Stimulated activated CD8-positive, alpha-beta memory T cell treated with anti-CD3 and anti-CD28 coated beads, Interleukin-15, amount 100 ng/mL, for 4 hours (primary cell): Measurements from ENCODE around the gene NBPF6.
"Not testable (repeated sequence)": the region's sequence is repeated elsewhere in the genome, so short reads cannot be mapped to it uniquely, and the experiment has no call there.

Experiments
- DNase-seq, 2 donors: peaks; one replicate each; pipeline ENCODE4 v3.0.0-alpha.2; 2020; ENCODE audit warnings: low read depth in 2 of 2

NBPF6 gene, protein sequence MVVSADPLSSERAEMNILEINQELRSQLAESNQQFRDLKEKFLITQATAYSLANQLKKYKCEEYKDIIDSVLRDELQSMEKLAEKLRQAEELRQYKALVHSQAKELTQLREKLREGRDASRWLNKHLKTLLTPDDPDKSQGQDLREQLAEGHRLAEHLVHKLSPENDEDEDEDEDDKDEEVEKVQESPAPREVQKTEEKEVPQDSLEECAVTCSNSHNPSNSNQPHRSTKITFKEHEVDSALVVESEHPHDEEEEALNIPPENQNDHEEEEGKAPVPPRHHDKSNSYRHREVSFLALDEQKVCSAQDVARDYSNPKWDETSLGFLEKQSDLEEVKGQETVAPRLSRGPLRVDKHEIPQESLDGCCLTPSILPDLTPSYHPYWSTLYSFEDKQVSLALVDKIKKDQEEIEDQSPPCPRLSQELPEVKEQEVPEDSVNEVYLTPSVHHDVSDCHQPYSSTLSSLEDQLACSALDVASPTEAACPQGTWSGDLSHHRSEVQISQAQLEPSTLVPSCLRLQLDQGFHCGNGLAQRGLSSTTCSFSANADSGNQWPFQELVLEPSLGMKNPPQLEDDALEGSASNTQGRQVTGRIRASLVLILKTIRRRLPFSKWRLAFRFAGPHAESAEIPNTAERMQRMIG

DNA sequence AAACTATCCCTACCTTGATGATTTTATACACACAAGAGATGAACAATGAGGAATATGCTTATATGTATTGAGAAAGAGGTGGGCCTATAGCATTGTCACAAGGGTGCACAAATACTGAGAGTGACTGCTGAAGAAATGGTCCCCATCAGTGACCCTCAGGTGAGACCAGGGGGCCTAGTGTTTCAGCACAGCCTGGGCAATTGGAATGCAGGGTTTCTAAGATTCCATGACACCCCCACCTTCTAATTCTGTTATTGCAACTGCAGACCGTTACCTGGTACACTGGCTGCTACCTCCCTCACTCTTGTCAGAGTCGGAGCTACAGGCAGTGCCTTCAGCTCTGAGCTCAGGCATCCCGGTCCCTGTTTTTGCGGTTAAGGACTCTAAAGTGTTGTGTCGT is at the start of gene NBPF6:
NBPF6 (plus strand) TSS at position 301 of the 400 bp plus-strand sequence. CDS start 259 bp downstream, outside the sequence.
- not testable (repeated sequence) for DNase-seq

DNA sequence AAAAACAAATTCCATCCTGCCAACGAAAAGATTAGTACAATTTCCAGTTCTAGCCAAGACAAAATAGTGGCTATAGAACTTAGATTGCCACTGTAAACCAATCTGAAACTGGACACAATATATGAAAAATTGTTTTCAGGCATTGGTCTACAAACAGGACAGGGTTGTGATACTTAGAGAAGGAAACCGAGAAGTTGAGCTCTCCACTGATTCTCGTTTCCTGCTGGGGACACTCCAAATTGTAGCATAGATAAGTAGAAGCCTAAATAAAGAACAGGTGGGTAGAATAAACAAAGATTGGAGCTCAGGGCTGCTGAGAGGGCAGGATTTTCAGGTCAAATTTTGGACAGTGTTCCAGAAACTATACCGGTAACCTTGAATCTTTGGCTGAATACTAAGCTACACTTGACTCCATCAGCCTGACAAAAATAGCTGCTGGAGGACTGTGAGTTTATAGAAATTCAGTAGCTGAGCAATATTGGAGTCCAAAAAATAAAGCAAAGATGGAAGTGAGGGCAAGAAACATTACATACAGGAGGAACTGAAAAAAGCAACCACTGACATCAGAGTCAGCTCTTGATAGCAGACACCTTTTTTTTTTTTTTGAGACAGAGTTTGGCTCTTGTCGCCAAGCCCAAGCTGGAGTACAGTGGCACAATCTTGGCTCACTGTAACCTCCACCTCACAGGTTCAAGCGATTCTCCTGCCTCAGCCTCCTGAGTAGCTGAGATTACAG is 38.9 kb upstream of the NBPF6 start:
- DNase-seq, result not testable (repeated sequence)

DNA sequence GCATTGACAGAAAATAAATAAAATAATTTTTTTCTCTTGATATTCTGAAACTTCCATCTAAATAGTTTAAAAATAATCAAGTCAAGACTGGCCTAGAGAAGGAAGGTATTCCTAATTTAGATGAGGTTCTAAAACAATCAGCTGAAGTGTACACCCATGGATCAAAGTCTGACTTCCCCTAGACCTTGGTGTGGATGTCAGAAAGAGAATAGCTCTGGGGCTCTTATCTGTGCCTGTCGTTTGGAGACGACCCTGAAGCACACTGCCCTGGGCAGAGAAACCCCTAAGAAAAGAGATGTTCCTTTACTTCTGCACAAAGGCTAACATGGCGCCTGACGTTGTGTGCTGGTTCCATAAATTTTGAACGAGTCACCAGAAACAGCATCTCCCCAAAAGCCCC is 30.0 kb upstream of the NBPF6 start:
- DNase-seq, result not testable (repeated sequence)

DNA sequence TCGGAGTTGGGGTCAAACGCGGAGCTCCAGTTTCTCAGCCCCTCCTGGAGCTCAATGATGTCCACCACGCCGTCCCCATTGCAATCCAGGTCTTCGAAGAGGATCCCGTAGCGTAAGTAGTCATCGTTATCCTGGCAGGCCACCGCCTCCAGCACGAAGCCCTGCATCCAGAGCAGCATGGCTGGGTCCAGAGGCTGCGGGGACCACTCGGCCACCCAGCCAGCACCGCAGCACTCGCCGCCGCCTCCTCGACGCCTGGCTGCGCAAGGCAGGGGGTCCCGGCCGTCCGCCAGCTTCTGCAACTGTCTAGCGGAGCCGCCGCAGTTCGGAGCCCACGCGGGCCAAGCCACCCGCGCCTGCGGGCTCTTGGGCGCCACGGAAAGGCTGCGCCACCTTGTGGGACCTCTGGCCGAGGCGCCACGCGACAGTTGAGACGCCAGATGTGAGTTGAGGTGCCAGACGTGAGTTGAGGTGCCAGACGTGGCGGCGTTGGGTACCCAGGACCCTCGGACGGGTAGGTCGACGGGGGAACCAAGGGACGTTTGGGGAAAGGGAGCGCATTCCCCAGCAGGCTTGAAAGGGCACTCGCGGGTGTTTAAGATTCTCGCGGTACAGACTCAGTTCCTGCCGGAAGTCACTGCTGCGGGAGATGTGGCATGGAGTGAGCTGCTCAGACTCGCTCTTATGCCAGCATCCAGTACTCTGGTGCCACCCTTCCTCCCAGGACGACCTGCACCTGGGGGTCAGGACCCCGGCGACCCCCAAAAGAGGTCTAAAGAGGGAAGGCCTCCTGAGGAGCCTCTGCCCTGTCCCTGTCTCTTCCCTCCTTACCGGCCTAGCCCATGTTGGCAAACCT is 28.9 kb upstream of the NBPF6 start:
- not testable (repeated sequence) for DNase-seq

DNA sequence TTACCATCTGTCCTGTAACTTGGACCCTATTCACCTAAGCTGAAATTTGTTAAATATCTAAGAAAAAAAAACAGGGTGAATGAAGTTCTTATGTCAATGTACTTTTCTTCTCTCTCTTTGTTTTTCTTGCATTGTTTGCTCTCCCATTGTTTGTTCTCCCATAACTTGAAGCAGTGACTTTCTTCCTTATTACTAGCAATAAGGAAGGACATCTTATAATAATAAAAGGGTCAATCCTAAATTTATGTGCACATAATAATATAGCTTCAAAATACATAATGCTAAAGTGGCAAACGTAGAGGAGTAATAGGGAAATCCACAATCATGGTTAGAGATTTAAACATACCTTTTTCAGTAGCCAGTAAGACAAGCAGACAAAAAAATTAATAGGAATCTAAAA is 23.3 kb upstream of the NBPF6 start:
- not testable (repeated sequence) for DNase-seq

DNA sequence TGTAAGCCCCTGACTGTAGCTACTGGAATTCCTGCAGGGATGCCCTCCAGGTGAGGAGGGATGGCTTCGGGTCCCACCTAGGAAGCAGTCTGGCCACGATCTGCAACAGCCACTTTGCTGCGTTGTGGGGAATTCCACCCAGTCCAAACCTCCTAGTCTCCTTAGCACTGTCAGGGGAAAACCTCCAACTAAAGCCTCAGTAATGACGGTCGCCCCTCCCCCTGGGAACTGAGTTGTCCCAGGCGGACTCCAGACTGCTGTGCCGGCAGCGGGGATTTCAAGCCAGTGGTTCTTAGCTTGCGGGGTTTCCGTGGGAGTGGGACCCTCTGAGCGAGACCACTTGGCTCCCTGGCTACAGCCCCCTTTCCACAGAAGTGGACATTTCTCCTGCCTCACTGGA is 18.1 kb upstream of the NBPF6 start:
- not testable (repeated sequence) for DNase-seq

DNA sequence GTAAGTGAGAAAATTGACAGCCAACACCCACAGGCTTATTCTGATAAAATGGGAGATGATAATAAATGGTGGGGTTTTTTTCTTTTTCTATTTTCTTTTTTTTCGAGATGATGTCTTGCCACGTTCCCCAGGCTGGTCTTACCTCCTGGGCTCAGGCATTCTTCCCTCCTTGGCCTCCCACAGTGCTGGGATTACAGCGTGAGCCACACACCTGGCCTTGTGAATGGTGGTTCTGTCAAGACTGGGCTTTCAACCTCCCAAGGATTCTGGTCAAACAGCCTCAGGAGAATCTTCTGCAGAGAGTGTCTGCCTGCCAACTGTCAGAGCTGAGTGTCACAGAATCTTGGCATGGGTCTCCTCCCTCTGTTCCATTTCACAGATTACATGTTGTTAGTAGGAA is 16.7 kb upstream of the NBPF6 start:
- not testable (repeated sequence) for DNase-seq

DNA sequence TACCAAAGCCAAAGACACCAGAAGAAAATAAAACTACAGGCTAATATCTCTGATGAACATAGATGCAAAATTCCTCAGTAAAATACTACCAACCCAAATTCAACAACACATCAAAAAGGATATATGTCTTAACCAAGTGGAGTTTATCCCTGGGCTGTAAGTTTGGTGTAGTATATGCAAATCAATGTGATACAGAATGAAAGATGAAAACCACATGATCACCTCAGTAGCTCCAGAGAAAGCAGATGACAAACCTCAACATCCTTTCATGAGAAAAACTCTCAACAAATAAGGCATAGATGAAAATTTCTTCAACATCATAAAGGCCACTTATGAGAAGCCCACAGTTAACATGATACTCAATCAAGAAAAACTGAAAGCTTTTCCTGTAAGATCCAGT is 11.6 kb upstream of the NBPF6 start:
- DNase-seq, result not testable (repeated sequence)

DNA sequence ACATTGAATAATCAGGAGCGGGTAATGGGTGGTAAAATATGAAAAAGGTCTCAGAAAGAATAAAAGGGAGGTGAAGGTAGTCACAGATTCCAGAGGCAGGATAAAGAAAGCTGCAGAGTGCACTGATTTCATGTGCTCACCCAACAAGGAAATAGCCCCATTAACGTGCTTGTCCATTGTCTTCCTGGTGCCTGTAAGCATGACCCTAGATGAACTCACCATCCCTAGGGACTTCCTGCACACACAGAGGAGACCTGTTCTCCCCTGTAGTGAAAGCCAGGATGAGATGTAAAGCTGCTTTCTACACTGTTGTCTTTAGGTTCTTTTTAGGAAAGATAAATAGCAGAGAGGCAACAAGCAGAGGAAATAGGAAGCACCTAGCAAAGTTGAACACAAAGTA is 4.4 kb downstream of the NBPF6 start:
- DNase-seq, result not testable (repeated sequence)

DNA sequence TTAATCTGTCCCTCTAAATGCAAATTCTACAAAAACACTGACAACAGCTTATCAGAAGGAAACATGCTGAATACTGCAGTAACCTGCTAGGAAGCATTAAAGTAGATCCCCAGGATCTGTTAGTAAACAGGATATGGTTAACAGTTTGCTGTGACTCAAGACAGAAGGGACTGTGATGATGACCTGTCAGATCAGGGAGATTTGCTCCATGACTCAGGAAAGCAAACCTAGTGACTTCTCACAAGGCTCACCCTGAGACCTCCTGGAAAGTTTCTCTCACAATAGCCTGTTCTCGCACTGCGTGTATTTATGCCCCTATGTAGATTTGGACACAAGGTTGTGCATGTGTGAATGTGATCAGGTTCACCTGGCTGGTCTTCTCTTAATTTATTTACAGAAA is 8.5 kb downstream of the NBPF6 start:
- DNase-seq, result not testable (repeated sequence)

DNA sequence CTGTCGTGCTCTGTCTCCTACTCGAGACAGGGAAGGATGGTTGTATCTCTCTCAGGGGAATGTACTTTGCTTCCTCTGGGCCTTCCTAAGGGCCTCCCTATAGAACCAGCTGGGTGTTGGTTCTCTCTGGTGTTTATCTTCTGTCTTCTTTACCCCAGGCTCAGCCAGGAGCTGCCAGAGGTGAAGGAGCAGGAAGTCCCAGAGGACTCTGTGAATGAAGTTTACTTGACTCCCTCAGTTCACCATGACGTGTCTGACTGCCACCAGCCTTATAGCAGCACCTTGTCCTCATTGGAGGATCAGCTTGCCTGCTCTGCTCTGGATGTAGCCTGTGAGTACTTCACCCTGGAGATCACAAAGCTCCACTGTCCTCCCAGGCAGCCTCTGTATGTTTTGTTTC is 11.6 kb downstream of the NBPF6 start:
- DNase-seq, result not testable (repeated sequence)

DNA sequence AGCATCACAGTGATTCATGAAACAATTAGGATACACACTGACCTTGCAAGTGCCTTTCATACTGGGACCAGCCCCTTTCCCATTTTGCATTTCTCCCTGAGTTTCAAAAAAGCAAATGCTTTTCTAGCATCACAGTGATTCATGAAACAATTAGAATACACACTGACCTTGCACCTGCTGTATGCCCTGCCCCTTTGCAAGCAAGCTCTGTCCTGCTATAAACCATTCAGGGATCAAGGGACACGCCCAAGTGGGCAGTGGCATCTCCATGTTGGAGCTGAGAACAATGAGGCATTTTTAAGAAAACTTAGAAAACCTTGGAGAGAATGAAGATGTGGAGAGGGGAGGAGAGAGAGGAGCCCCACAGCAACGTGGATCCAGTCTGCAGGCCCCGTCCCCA is 13.8 kb downstream of the NBPF6 start:
- DNase-seq, result not testable (repeated sequence)

DNA sequence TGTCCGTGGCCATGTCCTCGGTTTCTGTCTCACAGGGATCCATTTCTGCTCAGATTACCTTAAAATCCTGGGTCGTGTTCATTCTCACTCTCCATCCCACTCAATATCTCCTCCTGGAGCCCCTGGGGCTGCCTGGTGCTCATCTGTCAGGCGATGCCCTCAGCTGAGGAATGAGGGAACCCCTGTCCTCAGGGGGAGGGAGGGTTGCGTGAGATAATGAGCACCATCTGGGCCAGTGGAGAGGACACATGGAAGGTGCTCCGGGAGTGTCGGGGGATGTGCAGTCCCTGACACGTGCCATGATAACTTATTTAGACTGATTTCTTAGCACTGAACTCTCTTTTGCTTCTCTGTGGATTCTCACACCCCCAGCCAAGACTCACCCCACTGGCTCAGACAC is 16.0 kb downstream of the NBPF6 start:
- DNase-seq, result not testable (repeated sequence)

DNA sequence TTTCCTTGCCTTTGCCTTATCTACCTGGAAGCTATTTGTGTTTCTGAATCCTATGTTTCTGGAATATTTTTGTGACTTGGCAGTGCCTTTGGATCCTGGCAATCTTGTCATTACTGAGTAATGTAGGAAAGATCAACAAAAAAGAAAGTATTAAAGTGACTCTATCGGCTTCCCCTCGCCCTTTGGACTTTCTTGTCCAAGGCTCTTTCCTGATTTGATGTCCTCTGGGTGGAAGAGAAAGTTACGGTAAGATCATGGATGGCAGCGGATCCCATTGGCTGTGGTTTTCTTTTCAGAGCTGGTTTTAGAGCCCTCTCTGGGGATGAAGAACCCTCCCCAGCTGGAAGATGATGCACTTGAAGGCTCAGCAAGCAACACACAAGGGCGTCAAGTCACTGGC is 17.0 kb downstream of the NBPF6 start:
- not testable (repeated sequence) for DNase-seq

DNA sequence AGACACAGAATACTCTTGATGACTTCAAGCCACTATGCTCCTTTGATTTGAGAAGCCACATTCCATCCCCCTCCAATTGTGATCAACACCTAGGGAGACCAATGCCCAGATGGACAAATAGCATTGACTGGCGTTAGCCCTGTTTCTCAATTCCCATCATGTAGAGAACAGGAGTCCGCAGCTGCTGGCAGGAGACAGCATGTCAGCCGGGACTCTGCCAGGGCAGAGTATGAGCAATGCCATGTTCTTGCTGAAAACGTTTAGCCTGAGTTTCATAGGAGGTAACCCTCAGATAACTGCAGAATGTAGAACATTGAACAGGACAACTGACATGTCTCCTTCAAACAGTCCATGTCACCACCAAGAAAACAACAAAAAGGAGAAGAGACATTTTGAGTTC is 20.6 kb downstream of the NBPF6 start:
- not testable (repeated sequence) for DNase-seq

DNA sequence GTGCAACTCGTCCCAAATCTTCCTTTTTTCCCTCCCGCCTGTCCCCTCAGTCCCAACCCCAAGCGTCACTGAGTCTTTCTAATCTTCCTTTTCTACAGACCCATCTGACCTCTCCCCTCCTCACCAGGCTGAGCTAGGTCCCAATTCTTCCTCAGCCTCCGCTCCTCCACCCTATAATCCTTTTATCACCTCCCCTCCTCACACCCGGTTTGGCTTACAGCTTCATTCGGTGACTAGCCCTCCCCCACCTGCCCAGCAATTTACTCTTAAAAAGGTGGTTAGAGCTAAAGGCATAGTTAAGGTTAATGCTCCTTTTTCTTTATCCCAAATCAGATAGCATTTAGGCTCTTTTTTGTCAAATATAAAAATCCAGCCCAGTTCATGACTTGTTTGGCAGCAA is 24.4 kb downstream of the NBPF6 start:
- not testable (repeated sequence) for DNase-seq

DNA sequence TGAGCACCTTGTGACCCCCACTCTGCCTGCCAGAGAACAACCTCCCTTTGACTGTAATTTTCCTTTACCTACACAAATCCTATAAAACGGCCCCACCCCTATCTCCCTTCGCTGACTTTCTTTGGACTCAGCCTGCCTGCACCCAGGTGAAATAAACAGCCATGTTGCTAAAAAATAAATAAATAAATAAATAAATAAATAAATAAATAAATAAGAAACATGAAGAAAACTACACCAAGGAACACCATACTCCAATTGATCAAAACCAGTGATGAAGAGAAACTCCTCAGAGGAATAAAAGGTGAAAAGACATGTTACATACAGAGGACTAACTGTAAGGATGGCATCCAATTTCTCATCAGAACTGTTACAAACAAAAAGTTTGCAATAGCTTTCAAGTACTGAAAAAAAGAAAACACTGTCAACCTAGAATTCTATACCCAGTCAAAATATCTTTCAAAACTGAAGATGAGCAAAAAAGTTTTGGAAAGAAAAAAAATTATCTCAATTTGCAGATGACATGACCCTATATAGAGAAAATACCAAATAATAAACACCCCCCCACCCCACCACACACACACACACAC is 28.4 kb downstream of the NBPF6 start:
- DNase-seq, result no peak

DNA sequence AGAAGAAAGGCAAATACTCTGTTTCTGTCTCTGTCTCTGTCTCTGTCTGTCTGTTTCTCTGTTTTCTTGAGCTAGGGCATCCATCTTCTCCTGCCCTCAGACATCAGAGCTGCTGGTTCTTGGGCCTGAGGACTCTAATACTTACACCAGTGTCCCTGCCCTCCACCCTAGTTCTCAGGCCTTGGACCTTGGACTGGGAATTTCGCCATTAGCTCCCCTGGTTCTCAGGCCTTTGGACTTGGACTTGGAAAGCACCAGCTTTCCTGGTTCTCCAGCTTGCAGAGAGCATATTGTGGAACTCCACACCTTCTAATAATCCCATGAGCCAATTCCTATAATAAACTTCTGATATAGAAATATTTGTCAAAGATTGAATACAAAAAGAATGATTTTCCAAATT is 32.6 kb downstream of the NBPF6 start:
- no peak for DNase-seq

DNA sequence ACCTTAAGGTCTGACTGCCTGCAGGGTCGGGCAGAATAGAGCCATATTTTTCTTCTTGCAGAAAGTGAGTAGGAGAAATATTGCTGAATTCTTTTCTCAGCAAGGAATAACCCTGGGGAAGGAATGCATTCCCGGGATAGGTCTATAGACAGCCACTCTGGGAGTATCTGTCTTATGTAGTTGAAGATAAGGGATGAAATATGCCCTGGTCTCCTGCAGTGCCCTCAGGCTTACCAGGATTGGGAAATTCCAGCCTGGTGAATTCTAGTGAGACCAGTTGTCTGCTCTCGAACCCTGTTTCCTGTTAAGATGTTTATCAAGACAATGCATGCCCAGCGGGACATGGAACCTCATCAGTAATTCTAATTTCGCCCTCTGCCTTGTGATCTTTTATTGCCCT is 35.8 kb downstream of the NBPF6 start:
- DNase-seq, result not testable (repeated sequence)

DNA sequence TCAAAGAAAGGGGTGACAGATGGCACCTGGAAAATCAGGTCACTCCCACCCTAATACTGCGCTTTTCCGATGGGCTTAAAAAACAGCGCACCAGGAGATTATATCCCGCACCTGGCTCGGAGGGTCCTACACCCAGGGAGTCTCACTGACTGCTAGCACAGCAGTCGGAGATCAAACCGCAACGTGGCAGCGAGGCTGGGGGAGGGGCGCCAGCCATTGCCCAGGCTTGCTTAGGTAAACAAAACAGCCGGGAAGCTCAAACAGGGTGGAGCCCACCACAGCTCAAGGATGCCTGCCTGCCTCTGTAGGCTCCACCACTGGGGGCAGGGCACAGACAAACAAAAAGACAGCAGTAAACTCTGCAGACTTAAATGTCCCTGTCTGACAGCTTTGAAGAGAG is 36.6 kb downstream of the NBPF6 start:
- not testable (repeated sequence) for DNase-seq

DNA sequence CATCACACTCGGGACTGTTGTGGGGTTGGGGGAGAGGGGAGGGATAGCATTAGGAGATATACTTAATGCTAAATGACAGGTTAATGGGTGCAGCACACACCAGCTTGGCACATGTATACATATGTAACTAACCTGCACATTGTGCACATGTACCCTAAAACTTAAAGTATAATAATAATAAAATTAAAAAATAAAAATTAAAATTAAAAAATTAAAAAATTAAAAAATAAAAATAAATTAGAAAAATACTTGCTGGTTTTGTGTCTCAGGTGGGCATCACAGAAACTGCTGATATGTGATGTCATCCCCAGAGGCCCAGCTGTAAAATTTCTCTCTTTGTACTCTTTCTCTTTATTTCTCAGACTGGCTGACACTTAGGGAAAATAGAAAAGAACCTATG is 44.9 kb downstream of the NBPF6 start:
- DNase-seq, result not testable (repeated sequence)
